Mesendoderm (in vitro differentiated cells): ENCODE results near the gene LYSMD2.

Source experiments
- DNase-seq: peaks from one replicate; pipeline ENCODE4 v3.0.0; 2013
- H2AK5ac ChIP-seq: 2 replicates; pipeline ENCODE4 v1.6.1; 2013; ENCODE audit warnings: low read length, inconsistent platforms
- H2BK120ac ChIP-seq: 2 replicates; pipeline ENCODE4 v1.6.1; 2013; ENCODE audit warnings: low read depth, mild to moderate bottlenecking, low read length, moderate library complexity, mixed read lengths
- H2BK15ac ChIP-seq: replicated peaks from 2 replicates; pipeline ENCODE4 v1.6.1; 2013; ENCODE audit warnings: low read depth, mild to moderate bottlenecking, moderate library complexity
- H2BK5ac ChIP-seq: 2 replicates; pipeline ENCODE4 v1.6.1; 2013; ENCODE audit warnings: low read length, inconsistent platforms
- H3K18ac ChIP-seq: 2 replicates; pipeline ENCODE4 v1.6.1; 2013; ENCODE audit warnings: mild to moderate bottlenecking, low read length, mixed read lengths
- H3K23ac ChIP-seq: one replicate; pipeline ENCODE4 v1.6.1; 2013; ENCODE audit warnings: low read length
- H3K27ac ChIP-seq: 2 replicates; pipeline ENCODE4 v1.5.1; 2013; ENCODE audit warnings: low read depth, mild to moderate bottlenecking, inconsistent platforms, low read length, moderate library complexity
- H3K27me3 ChIP-seq: 2 replicates; pipeline ENCODE4 v1.6.1; 2013; ENCODE audit warnings: low read length, control low read depth, mild to moderate bottlenecking, inconsistent platforms; ENCODE audit not compliant: insufficient read depth, poor library complexity
- H3K36me3 ChIP-seq: 2 replicates; pipeline ENCODE4 v1.6.1; 2013; ENCODE audit warnings: low read length, inconsistent platforms; ENCODE audit not compliant: control insufficient read depth, insufficient read depth
- H3K4ac ChIP-seq: one replicate; pipeline ENCODE4 v1.6.1; 2013; ENCODE audit warnings: low read depth, mild to moderate bottlenecking, low read length, moderate library complexity
- H3K4me1 ChIP-seq: 2 replicates; pipeline ENCODE4 v1.6.1; 2013; ENCODE audit warnings: low read depth, low read length, inconsistent platforms; ENCODE audit not compliant: control insufficient read depth
- H3K4me2 ChIP-seq: 2 replicates; pipeline ENCODE4 v1.6.1; 2013; ENCODE audit warnings: low read length
- H3K4me3 ChIP-seq: 2 replicates; pipeline ENCODE4 v1.5.1; 2013; ENCODE audit warnings: mild to moderate bottlenecking, low read length
- H3K56ac ChIP-seq: one replicate; pipeline ENCODE4 v1.6.1; 2013; ENCODE audit warnings: low read length
- H3K79me1 ChIP-seq: 2 replicates; pipeline ENCODE4 v1.6.1; 2013; ENCODE audit warnings: low read length, inconsistent platforms
- H3K79me2 ChIP-seq: 2 replicates; pipeline ENCODE4 v1.6.1; 2013; ENCODE audit warnings: mild to moderate bottlenecking, low read length; ENCODE audit not compliant: control insufficient read depth, insufficient read depth
- H3K9ac ChIP-seq: 2 replicates; pipeline ENCODE4 v1.6.1; 2013; ENCODE audit warnings: low read length, inconsistent platforms
- H4K5ac ChIP-seq: one replicate; pipeline ENCODE4 v1.6.1; 2013; ENCODE audit warnings: low read length
- H4K8ac ChIP-seq: one replicate; pipeline ENCODE4 v1.6.1; 2013; ENCODE audit warnings: low read depth, mild to moderate bottlenecking, control low read depth, low read length, moderate library complexity
- WGBS: extraction: QIAGEN DNeasy Blood & Tissue Kit; methylation state at CpG from one replicate; pipeline ENCODE4 v1.1.7; 2013; ENCODE audit warnings: low lambda C conversion rate, missing lambda C conversion rate; ENCODE audit not compliant: insufficient coverage; ENCODE audit errors: extremely low coverage; 5-methylcytosine and 5-hydroxymethylcytosine counted together

LYSMD2 gene

DNA sequence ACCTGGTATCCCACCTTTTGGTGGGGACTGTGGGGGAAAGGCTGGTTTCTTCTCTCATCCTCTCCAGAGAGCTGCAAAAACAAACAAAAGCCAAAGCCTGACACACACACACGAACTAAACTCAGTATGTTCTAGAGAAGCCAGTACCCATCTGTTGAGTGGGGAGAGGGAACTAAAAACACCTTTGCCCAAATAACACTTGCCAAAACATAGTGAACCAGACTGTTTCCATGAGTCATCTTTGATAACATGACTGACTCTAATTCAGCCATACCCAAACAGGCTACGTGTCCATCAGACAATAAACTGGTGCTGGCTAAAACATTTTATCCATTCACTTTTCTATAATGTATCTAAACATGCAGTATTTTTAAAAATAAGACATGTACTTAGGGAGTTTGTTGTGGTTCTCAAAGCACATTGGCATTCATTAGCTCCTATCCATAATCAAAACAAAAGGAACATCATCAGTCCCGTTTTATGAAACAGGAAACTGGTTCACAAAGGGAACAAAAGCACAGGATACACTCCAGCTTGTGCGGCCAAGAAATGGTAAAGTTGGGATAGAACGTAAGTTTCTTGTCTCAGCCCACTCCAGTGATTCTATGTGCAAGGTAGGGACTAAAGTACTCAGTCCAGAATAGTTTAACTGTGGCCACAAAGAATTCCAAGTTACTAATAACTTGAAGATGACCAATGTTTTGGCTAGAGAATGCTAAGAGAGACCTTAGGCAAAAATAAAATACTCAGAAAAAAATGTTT is 16.1 kb downstream of the LYSMD2 start:
- H3K4me3 ChIP-seq, result no peak overlapping the region
- no peak overlapping the region for H3K9ac ChIP-seq
- H2AK5ac ChIP-seq, result no peak overlapping the region
- no peak overlapping the region for H3K56ac ChIP-seq
- H3K79me2 ChIP-seq, result no peaks in the 10 kb centered on the region
- no peak for DNase-seq
- no peak overlapping the region for H3K18ac ChIP-seq
- H2BK5ac ChIP-seq, result no peak overlapping the region
- WGBS, result no CpG with 5 or more reads among the region's 5 CpGs
- H2BK120ac ChIP-seq, result no peak overlapping the region
- no peak overlapping the region for H4K8ac ChIP-seq
- H2BK15ac ChIP-seq, result no peak overlapping the region
- peak overlapping the region; percentile 17 for H3K23ac ChIP-seq
- no peaks in the 10 kb centered on the region for H3K4me1 ChIP-seq
- H4K5ac ChIP-seq, result no peak overlapping the region
- no peaks in the 10 kb centered on the region for H3K79me1 ChIP-seq
- H3K4ac ChIP-seq, result no peak overlapping the region
- H3K4me2 ChIP-seq, result no peak overlapping the region
- H3K36me3 ChIP-seq, result no peaks in the 10 kb centered on the region
- H3K27ac ChIP-seq, result no peak overlapping the region
- no peaks in the 10 kb centered on the region for H3K27me3 ChIP-seq

DNA sequence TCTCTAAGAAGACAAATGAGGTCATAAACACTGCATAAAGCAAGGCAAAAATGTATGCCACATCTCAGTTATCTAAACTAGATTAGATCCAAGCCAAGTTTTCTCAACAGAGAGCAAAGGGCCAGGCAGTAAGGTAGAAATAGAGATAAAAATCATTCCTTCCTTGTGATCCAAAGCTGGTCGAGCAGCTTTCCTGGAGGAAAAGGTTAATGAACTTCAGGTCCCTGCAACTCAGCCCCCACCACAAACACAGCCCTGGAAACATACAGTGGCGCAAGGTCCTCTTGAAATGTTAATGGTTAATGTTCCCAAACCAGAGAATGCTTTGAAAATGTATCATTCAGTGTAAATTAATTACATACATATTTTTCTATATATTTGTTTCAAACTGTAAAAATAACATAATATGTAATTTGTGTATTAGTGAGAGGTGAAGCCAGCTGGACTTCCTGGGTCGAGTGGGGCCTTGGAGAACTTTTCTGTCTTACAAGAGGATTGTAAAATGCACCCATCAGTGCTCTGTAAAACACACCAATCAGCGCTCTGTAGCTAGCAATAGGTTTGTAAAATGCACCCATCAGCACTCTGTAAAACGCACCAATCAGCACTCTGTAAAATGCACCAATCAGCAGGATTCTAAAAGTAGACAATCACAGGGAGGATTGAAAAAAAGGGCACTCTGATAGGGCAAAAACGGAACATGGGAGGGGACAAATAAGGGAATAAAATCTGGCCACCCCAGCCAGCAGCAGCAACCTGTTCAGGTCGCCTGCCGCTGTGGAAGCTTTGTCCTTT is 17.1 kb downstream of the LYSMD2 start:
- no peak overlapping the region for H2BK15ac ChIP-seq
- no peaks in the 10 kb centered on the region for H3K36me3 ChIP-seq
- H3K79me1 ChIP-seq, result no peaks in the 10 kb centered on the region
- no peak overlapping the region for H2AK5ac ChIP-seq
- no peak overlapping the region for H3K23ac ChIP-seq
- H3K4me3 ChIP-seq, result no peak overlapping the region
- H3K18ac ChIP-seq, result no peak overlapping the region
- no peaks in the 10 kb centered on the region for H3K4me1 ChIP-seq
- H3K4me2 ChIP-seq, result no peak overlapping the region
- no peak overlapping the region for H2BK120ac ChIP-seq
- no peak for DNase-seq
- no peak overlapping the region for H3K27ac ChIP-seq
- no CpG with 5 or more reads among the region's 8 CpGs for WGBS
- H3K27me3 ChIP-seq, result no peaks in the 10 kb centered on the region
- no peaks in the 10 kb centered on the region for H3K79me2 ChIP-seq
- no peak overlapping the region for H3K56ac ChIP-seq
- H4K5ac ChIP-seq, result no peak overlapping the region
- no peak overlapping the region for H2BK5ac ChIP-seq
- H3K9ac ChIP-seq, result no peak overlapping the region
- H3K4ac ChIP-seq, result no peak overlapping the region
- no peak overlapping the region for H4K8ac ChIP-seq

DNA sequence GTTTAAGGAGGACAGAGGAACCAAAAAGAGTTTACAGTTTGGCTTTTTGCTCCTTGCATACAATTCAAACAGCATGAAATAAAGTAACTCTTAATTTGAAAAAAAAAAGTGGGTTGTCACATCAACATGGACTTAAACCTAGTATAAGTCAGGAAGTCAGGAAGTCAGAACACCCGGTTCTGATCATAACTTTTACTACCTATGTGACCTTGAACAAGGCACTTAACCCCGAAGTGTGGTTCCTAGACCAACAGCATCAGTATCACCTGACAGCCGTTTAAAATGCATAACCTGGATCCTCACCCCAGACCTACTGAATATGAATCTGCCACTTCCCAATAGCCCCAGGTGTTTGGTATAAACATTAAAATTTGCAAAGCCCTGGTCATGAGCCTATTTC is 18.7 kb downstream of the LYSMD2 start:
- Histone ChIP-seq H2AK5ac (no peak overlapping the region), H3K79me1 (no peaks in the 10 kb centered on the region), H3K4me3 (no peak overlapping the region), H4K8ac (no peak overlapping the region), H3K56ac (no peak overlapping the region), H4K5ac (no peak overlapping the region), H3K4ac (no peak overlapping the region), H3K4me1 (no peaks in the 10 kb centered on the region), H2BK120ac (no peak overlapping the region), H3K27ac (no peak overlapping the region), H3K23ac (no peak overlapping the region), H2BK15ac (no peak overlapping the region), H3K18ac (no peak overlapping the region), H3K27me3 (no peaks in the 10 kb centered on the region), H3K79me2 (no peaks in the 10 kb centered on the region), H3K4me2 (no peak overlapping the region), H3K9ac (no peak overlapping the region), H2BK5ac (no peak overlapping the region), H3K36me3 (no peaks in the 10 kb centered on the region)
- no peak for DNase-seq
- WGBS, result no CpG with 5 or more reads among the region's 3 CpGs

GRCh38 chr15:51718219-51718618 is 19.2 kb downstream of the LYSMD2 start:
- Histone ChIP-seq H2BK15ac (no peak overlapping the region), H2BK5ac (no peak overlapping the region), H3K4ac (no peak overlapping the region), H3K79me2 (no peaks in the 10 kb centered on the region), H3K9ac (no peak overlapping the region), H3K23ac (no peak overlapping the region), H4K5ac (no peak overlapping the region), H3K18ac (no peak overlapping the region), H3K27ac (no peak overlapping the region), H2BK120ac (no peak overlapping the region), H3K79me1 (no peaks in the 10 kb centered on the region), H3K36me3 (no peaks in the 10 kb centered on the region), H3K4me2 (no peak overlapping the region), H3K56ac (no peak overlapping the region), H3K4me1 (no peaks in the 10 kb centered on the region), H3K27me3 (no peaks in the 10 kb centered on the region), H3K4me3 (no peak overlapping the region), H2AK5ac (no peak overlapping the region), H4K8ac (no peak overlapping the region)
- WGBS, result no CpG with 5 or more reads among the region's 4 CpGs
- DNase-seq, result no peak

DNA sequence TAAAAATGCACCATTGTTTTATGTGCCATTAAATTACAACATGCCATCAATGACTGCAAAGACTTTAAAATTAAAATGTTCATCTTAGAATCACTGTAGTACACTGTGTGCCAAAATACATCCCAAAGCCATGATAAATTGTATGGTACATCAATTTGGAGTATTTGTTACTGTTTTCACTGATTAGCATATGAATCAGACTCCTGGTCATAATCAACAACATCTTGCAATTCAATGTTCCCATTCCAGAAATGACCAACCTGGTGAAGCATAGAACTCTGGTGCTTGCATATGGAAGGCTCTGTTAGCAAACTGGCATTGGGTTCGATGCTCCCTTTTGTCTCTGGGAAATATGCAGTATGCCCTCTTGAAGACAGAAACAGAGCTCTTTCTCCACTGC is 22.5 kb downstream of the LYSMD2 start:
- Histone ChIP-seq H3K27ac (no peak overlapping the region), H3K56ac (no peak overlapping the region), H3K4me1 (no peaks in the 10 kb centered on the region), H3K36me3 (no peaks in the 10 kb centered on the region), H3K4me3 (no peak overlapping the region), H2BK5ac (no peak overlapping the region), H2BK15ac (no peak overlapping the region), H2BK120ac (no peak overlapping the region), H3K9ac (no peak overlapping the region), H3K27me3 (no peaks in the 10 kb centered on the region), H3K23ac (no peak overlapping the region), H3K4ac (no peak overlapping the region), H2AK5ac (no peak overlapping the region), H3K18ac (no peak overlapping the region), H4K5ac (no peak overlapping the region), H3K4me2 (no peak overlapping the region), H3K79me1 (no peaks in the 10 kb centered on the region), H4K8ac (no peak overlapping the region), H3K79me2 (no peaks in the 10 kb centered on the region)
- WGBS, result no CpG with 5 or more reads among the region's 1 CpG
- DNase-seq, result no peak
